A673 (cell line): ENCODE results near the gene CREM.

ENCODE experiments used
- CTCF ChIP-seq: fragments of 300-800, 200-600 bp; sonication (generic); conservative IDR thresholded peaks from 2 replicates; pipeline ENCODE4 v1.5.1; 2017; ENCODE audit warnings: low read depth, mild to moderate bottlenecking, antibody characterized with exemption, low read length, moderate library complexity, mixed read lengths
- EZH2 ChIP-seq: fragments of 200-600 bp; sonication (generic); IDR thresholded peaks from 2 replicates; pipeline ENCODE4 v1.6.1; 2017; ENCODE audit warnings: borderline replicate concordance, low read depth, mild to moderate bottlenecking, mixed read lengths, antibody characterized with exemption, low read length; ENCODE audit not compliant: poor library complexity, severe bottlenecking

GRCh38 chr10:35091994-35092790 lies 34.5 kb upstream of the CREM start:
- TF ChIP-seq CTCF (no peak), EZH2 (no peak)
